ENCODE data around the gene SETBP1.

The SETBP1 gene

DNA sequence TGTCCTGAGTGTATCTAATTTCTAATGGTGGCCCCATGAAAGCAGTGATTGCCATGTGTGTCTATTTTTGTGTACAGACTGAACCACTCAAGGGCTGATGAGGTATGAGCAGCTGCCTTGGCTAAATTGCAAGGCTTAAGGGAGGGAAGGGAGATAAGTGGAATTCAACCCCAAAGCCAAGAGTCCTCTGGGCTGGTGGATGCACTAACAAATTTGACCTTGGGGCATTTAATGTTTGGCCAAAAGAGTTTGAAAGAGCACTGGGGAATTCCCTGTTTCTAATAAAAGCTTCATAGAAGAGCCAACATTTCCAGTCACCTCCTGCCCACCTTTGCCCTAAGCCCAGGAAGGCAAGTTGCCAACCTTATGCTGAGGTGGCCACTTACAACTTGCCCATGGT, 172.1 kb downstream of the SETBP1 start:
- no peak overlapping the region for H4K91ac ChIP-seq (ENCODE audit: low read depth, low read length)
- peak overlapping the region; percentile 28 for H3K4me3 ChIP-seq (ENCODE audit: low read depth, low read length)
- H3K23ac ChIP-seq (ENCODE audit: low read length) = no peak overlapping the region
- H3K79me1 ChIP-seq (ENCODE audit: low read length) = no peaks in the 10 kb centered on the region
- no peak overlapping the region for H2BK12ac ChIP-seq (ENCODE audit: low read length)
- no peak for DNase-seq
- H3K9ac ChIP-seq (ENCODE audit: low read length) = no peak overlapping the region
- no peaks in the 10 kb centered on the region for H3K27me3 ChIP-seq (ENCODE audit: insufficient read depth, low read length)
- peaks cover 0 to 2% of the 10 kb centered on the region in 2 experiments for H3K4me1 ChIP-seq (ENCODE audit: control insufficient read depth in 1 of 2, insufficient read depth in 2 of 2, low read length in 2 of 2)
- no peak overlapping the region for H2BK5ac ChIP-seq (ENCODE audit: low read depth, low read length, poor library complexity)
- H2BK120ac ChIP-seq (ENCODE audit: insufficient read depth, low read length, poor library complexity) = no peak overlapping the region
- H3K14ac ChIP-seq (ENCODE audit: low read length) = no peak overlapping the region
- no peak overlapping the region for H4K8ac ChIP-seq (ENCODE audit: low read depth, low read length)
- H3K79me2 ChIP-seq (ENCODE audit: control insufficient read depth, insufficient read depth, low read length, poor library complexity) = no peaks in the 10 kb centered on the region
- H4K12ac ChIP-seq (ENCODE audit: low read depth, low read length) = no peak overlapping the region
- H2AK5ac ChIP-seq (ENCODE audit: low read length) = no peak overlapping the region
- H2AFZ ChIP-seq (ENCODE audit: insufficient read depth, low read length, poor library complexity) = no peak overlapping the region
- H3K4ac ChIP-seq (ENCODE audit: low read depth, low read length) = no peak overlapping the region
- no peaks in the 10 kb centered on the region for H3K9me3 ChIP-seq (ENCODE audit: insufficient read depth, low read depth, low read length)
- no peaks in the 10 kb centered on the region for H3K36me3 ChIP-seq (ENCODE audit: control insufficient read depth in 1 of 2, insufficient read depth in 2 of 2, low read length in 2 of 2)
- H3K4me2 ChIP-seq (ENCODE audit: low read length) = no peak overlapping the region
- H3K27ac ChIP-seq (ENCODE audit: low read depth, low read length) = no peak overlapping the region
- H3K18ac ChIP-seq (ENCODE audit: low read length) = no peak overlapping the region

DNA sequence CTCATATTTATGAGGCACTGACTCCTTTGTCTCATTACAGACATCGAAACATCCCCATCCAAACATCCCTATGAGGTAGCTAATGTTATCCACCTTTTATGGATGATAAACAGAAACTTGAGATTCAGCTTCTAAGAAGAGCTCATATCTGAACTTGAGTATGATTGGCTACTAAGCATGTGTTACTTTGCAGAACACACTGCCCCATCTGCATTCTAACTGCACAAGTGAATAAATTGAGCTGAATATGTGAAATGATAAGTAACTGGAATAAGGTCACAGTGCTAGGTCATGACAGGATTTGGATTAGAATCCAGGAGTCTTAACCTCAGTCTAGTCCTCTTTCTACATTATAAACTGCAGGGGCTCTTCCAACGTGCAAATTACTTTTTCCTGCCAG, 172.7 kb downstream of the SETBP1 start:
- Histone ChIP-seq H3K27me3 (ENCODE audit: insufficient read depth, low read length) (no peaks in the 10 kb centered on the region), H2BK120ac (ENCODE audit: insufficient read depth, low read length, poor library complexity) (no peak overlapping the region), H3K9ac (ENCODE audit: low read length) (no peak overlapping the region), H4K12ac (ENCODE audit: low read depth, low read length) (no peak overlapping the region), H3K18ac (ENCODE audit: low read length) (no peak overlapping the region), H4K91ac (ENCODE audit: low read depth, low read length) (no peak overlapping the region), H4K8ac (ENCODE audit: low read depth, low read length) (no peak overlapping the region), H3K14ac (ENCODE audit: low read length) (no peak overlapping the region), H3K4me1 (ENCODE audit: control insufficient read depth in 1 of 2, insufficient read depth in 2 of 2, low read length in 2 of 2) (peaks cover 0 to 2% of the 10 kb centered on the region in 2 experiments), H3K4me2 (ENCODE audit: low read length) (no peak overlapping the region), H3K36me3 (ENCODE audit: control insufficient read depth in 1 of 2, insufficient read depth in 2 of 2, low read length in 2 of 2) (no peaks in the 10 kb centered on the region), H3K23ac (ENCODE audit: low read length) (no peak overlapping the region), H3K4ac (ENCODE audit: low read depth, low read length) (no peak overlapping the region), H3K79me2 (ENCODE audit: control insufficient read depth, insufficient read depth, low read length, poor library complexity) (no peaks in the 10 kb centered on the region), H2AK5ac (ENCODE audit: low read length) (no peak overlapping the region), H2BK5ac (ENCODE audit: low read depth, low read length, poor library complexity) (no peak overlapping the region), H3K79me1 (ENCODE audit: low read length) (no peaks in the 10 kb centered on the region), H3K9me3 (ENCODE audit: insufficient read depth, low read depth, low read length) (no peaks in the 10 kb centered on the region), H2AFZ (ENCODE audit: insufficient read depth, low read length, poor library complexity) (no peak overlapping the region), H3K4me3 (ENCODE audit: low read depth, low read length) (no peak overlapping the region), H2BK12ac (ENCODE audit: low read length) (no peak overlapping the region), H3K27ac (ENCODE audit: low read depth, low read length) (no peak overlapping the region)
- no peak for DNase-seq
- no CpG with 5 or more reads among the region's 2 CpGs for WGBS (ENCODE audit: extremely low coverage, insufficient coverage, insufficient read length)

DNA sequence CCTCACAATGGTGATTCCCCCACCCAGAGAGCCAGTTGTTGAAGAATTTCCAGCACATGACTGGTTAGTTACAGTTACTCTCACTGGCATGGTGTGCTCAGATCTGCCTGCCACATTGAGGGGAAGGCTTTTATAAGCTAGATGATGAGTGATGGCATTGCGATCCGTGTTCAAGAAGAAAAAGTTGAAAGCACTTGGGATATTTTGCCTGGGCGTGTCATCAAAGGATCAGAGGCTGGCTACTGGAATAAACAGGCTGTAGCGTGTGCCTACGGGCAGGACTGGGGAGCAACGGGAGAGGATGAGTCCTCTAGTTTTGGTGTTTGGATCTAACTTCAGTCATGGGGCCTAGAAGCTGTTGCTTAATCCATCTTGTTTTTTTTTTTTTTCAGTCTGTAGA, 175.0 kb downstream of the SETBP1 start:
- no peak overlapping the region for H3K27ac ChIP-seq (ENCODE audit: low read depth, low read length)
- no peak overlapping the region for H3K4ac ChIP-seq (ENCODE audit: low read depth, low read length)
- no peak overlapping the region for H2BK5ac ChIP-seq (ENCODE audit: low read depth, low read length, poor library complexity)
- H3K9ac ChIP-seq (ENCODE audit: low read length) = no peak overlapping the region
- H3K79me1 ChIP-seq (ENCODE audit: low read length) = peaks cover 1% of the 10 kb centered on the region
- no peak for DNase-seq
- no CpG with 5 or more reads among the region's 6 CpGs for WGBS (ENCODE audit: extremely low coverage, insufficient coverage, insufficient read length)
- H3K36me3 ChIP-seq (ENCODE audit: control insufficient read depth in 1 of 2, insufficient read depth in 2 of 2, low read length in 2 of 2) = no peaks in the 10 kb centered on the region
- H3K4me2 ChIP-seq (ENCODE audit: low read length) = no peak overlapping the region
- no peaks in the 10 kb centered on the region for H3K9me3 ChIP-seq (ENCODE audit: insufficient read depth, low read depth, low read length)
- H3K23ac ChIP-seq (ENCODE audit: low read length) = no peak overlapping the region
- no peak overlapping the region for H2AFZ ChIP-seq (ENCODE audit: insufficient read depth, low read length, poor library complexity)
- H3K27me3 ChIP-seq (ENCODE audit: insufficient read depth, low read length) = no peaks in the 10 kb centered on the region
- H3K4me3 ChIP-seq (ENCODE audit: low read depth, low read length) = no peak overlapping the region
- H2BK12ac ChIP-seq (ENCODE audit: low read length) = no peak overlapping the region
- no peak overlapping the region for H3K18ac ChIP-seq (ENCODE audit: low read length)
- no peak overlapping the region for H4K91ac ChIP-seq (ENCODE audit: low read depth, low read length)
- no peak overlapping the region for H4K12ac ChIP-seq (ENCODE audit: low read depth, low read length)
- H2BK120ac ChIP-seq (ENCODE audit: insufficient read depth, low read length, poor library complexity) = no peak overlapping the region
- no peaks in the 10 kb centered on the region for H3K79me2 ChIP-seq (ENCODE audit: control insufficient read depth, insufficient read depth, low read length, poor library complexity)
- H3K4me1 ChIP-seq (ENCODE audit: control insufficient read depth in 1 of 2, insufficient read depth in 2 of 2, low read length in 2 of 2) = peaks cover 3 to 6% of the 10 kb centered on the region in 2 experiments
- H2AK5ac ChIP-seq (ENCODE audit: low read length) = no peak overlapping the region
- no peak overlapping the region for H3K14ac ChIP-seq (ENCODE audit: low read length)
- H4K8ac ChIP-seq (ENCODE audit: low read depth, low read length) = no peak overlapping the region

DNA sequence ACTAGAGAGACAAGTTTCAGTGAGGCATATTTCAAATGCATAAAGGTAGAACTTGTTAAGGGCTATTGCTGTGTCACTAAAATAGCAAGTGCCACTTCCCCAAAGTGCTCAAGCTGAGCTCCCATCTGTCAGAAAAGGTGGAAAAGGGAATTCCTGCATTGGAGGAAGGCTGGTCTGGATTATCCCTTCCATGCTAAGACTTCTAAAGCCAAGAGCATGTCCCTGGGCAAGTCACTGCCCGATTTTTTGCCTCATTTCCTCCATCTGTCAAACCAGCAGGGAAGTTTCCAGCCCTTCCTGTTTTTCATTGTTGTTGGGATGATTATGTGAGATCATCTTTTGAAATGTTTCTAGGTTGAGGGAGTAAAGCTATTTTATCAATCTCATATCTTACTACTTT, 175.5 kb downstream of the SETBP1 start:
- Histone ChIP-seq H3K79me1 (ENCODE audit: low read length) (peaks cover 1% of the 10 kb centered on the region), H3K36me3 (ENCODE audit: control insufficient read depth in 1 of 2, insufficient read depth in 2 of 2, low read length in 2 of 2) (no peaks in the 10 kb centered on the region), H4K8ac (ENCODE audit: low read depth, low read length) (no peak overlapping the region), H3K9me3 (ENCODE audit: insufficient read depth, low read depth, low read length) (no peaks in the 10 kb centered on the region), H3K18ac (ENCODE audit: low read length) (no peak overlapping the region), H2BK12ac (ENCODE audit: low read length) (no peak overlapping the region), H2AFZ (ENCODE audit: insufficient read depth, low read length, poor library complexity) (no peak overlapping the region), H3K4me1 (ENCODE audit: control insufficient read depth in 1 of 2, insufficient read depth in 2 of 2, low read length in 2 of 2) (peaks cover 3 to 6% of the 10 kb centered on the region in 2 experiments), H2AK5ac (ENCODE audit: low read length) (no peak overlapping the region), H2BK120ac (ENCODE audit: insufficient read depth, low read length, poor library complexity) (no peak overlapping the region), H4K12ac (ENCODE audit: low read depth, low read length) (no peak overlapping the region), H3K4me3 (ENCODE audit: low read depth, low read length) (no peak overlapping the region), H3K27me3 (ENCODE audit: insufficient read depth, low read length) (no peaks in the 10 kb centered on the region), H4K91ac (ENCODE audit: low read depth, low read length) (no peak overlapping the region), H3K79me2 (ENCODE audit: control insufficient read depth, insufficient read depth, low read length, poor library complexity) (no peaks in the 10 kb centered on the region), H3K14ac (ENCODE audit: low read length) (no peak overlapping the region), H3K4ac (ENCODE audit: low read depth, low read length) (no peak overlapping the region), H3K9ac (ENCODE audit: low read length) (no peak overlapping the region), H3K27ac (ENCODE audit: low read depth, low read length) (no peak overlapping the region), H2BK5ac (ENCODE audit: low read depth, low read length, poor library complexity) (no peak overlapping the region), H3K4me2 (ENCODE audit: low read length) (no peak overlapping the region), H3K23ac (ENCODE audit: low read length) (no peak overlapping the region)
- DNase-seq = no peak
- WGBS (ENCODE audit: extremely low coverage, insufficient coverage, insufficient read length) = no CpG with 5 or more reads among the region's 1 CpG
